OCI-LY7 (cell line): ENCODE data around the gene TOM1L2. TPM values are rescaled to one million over a fixed set of nuclear protein-coding genes. Genes with fewer than 3 reads are reported as not detected.

ENCODE experiments used
- BruUV-seq: library from RNA; stranded (reverse); fragments of 400-500 nt; replicated peaks from 2 replicates; lab custom pipeline; 2021; lab: Mats Ljungman, UMichigan
- CTCF ChIA-PET: fragments of 300-600 bp; sonication (Branson Sonifier 250); formaldehyde crosslinking; loops from one replicate; lab custom pipeline; 2022; ENCODE audit warnings: antibody characterized with exemption; ENCODE audit not compliant: unreplicated experiment; lab: Charles Lee
- POLR2A ChIA-PET: fragments of 300-600 bp; sonication (Branson Sonifier 250); formaldehyde crosslinking; loops from one replicate; lab custom pipeline; 2022; ENCODE audit warnings: antibody characterized with exemption; lab: Charles Lee
- DNase-seq: peaks from one replicate; pipeline ENCODE4 v3.0.0-alpha.2; 2015; ENCODE audit warnings: low spot score
- H2AFZ ChIP-seq: fragments of 200-600 bp; sonication (generic), shearing (Covaris generic); 2 replicates; pipeline ENCODE4 v1.6.1; 2014; ENCODE audit warnings: mild to moderate bottlenecking, antibody characterized with exemption, low read length, moderate library complexity
- H3K27ac ChIP-seq: fragments of 200-600 bp; sonication (generic); 2 replicates; pipeline ENCODE4 v1.5.1; 2014; ENCODE audit warnings: mixed run types, low read depth, mild to moderate bottlenecking, moderate library complexity, low read length, inconsistent platforms; ENCODE audit not compliant: poor library complexity, severe bottlenecking
- H3K36me3 ChIP-seq: fragments of 200-600 bp; sonication (generic); 2 replicates; pipeline ENCODE4 v1.6.1; 2014; ENCODE audit warnings: mild to moderate bottlenecking, antibody characterized with exemption, low read length, moderate library complexity, mixed read lengths; ENCODE audit not compliant: insufficient read depth
- H3K4me1 ChIP-seq: fragments of 200-600 bp; sonication (generic); 2 replicates; pipeline ENCODE4 v1.5.1; 2014; ENCODE audit warnings: mild to moderate bottlenecking, low read length; ENCODE audit not compliant: insufficient read depth, poor library complexity, severe bottlenecking
- H3K4me2 ChIP-seq: fragments of 200-600 bp; sonication (generic); 2 replicates; pipeline ENCODE4 v1.6.1; 2014; ENCODE audit warnings: mild to moderate bottlenecking, low read length
- H3K4me3 ChIP-seq: fragments of 200-600 bp; sonication (generic); 2 replicates; pipeline ENCODE4 v1.5.1; 2014; ENCODE audit warnings: mild to moderate bottlenecking, low read depth, low read length; ENCODE audit not compliant: poor library complexity, severe bottlenecking
- H3K79me2 ChIP-seq: fragments of 200-600 bp; sonication (generic); 2 replicates; pipeline ENCODE4 v1.6.1; 2016; ENCODE audit warnings: low read depth, mild to moderate bottlenecking, low read length, moderate library complexity, mixed read lengths; ENCODE audit not compliant: insufficient read depth
- H3K9me2 ChIP-seq: fragments of 200-600 bp; sonication (generic); 2 replicates; pipeline ENCODE4 v1.6.1; 2016; ENCODE audit warnings: mild to moderate bottlenecking, low read length, mixed read lengths; ENCODE audit not compliant: insufficient read depth
- H3K9me3 ChIP-seq: fragments of 200-600 bp; sonication (generic); 2 replicates; pipeline ENCODE4 v1.6.1; 2014; ENCODE audit warnings: mild to moderate bottlenecking, mixed run types, low read length, mixed read lengths
- H4K20me1 ChIP-seq: fragments of 200-600 bp; sonication (generic); 2 replicates; pipeline ENCODE4 v1.6.1; 2014; ENCODE audit warnings: mild to moderate bottlenecking, antibody characterized with exemption, low read length, moderate library complexity, mixed read lengths; ENCODE audit not compliant: insufficient read depth
- CTCF ChIP-seq: fragments of 200-600 bp; sonication (generic); conservative IDR thresholded peaks from 2 replicates; pipeline ENCODE4 v1.5.1; 2014; ENCODE audit warnings: mild to moderate bottlenecking, antibody characterized with exemption, low read length, moderate library complexity, mixed read lengths
- EZH2phosphoT487 ChIP-seq: fragments of 200-600 bp; sonication (generic); IDR thresholded peaks from 2 replicates; pipeline ENCODE4 v1.6.1; 2018; ENCODE audit warnings: low read depth, borderline replicate concordance, mild to moderate bottlenecking, mixed run types, antibody characterized with exemption, low read length, moderate library complexity, mixed read lengths
- intact Hi-C: fragments of 100-400 bp; cut with micrococcal nuclease; formaldehyde crosslinking; loops from one replicate; pipeline ENCODE4 v1.10.0; 2022; ENCODE audit not compliant: unreplicated experiment
- total RNA-seq, 2 experiments: library from RNA; depleted of rRNA in 1 of 2; stranded (reverse); fragments of >200 nt in 1 of 2; shearing (Covaris generic) in 1 of 2; gene quantifications; 2 replicates each; pipeline ENCODE4 v1.2.3, GENCODE V29; 2014 to 2022

The TOM1L2 gene
- total RNA-seq, 2 experiments from 2014 or later, result 4.9 to 14.3 TPM

GRCh38 chr17:17816831-17817551, 155.2 kb downstream of the TOM1L2 start:
- Histone ChIP-seq H4K20me1 (peaks cover 9% of the 10 kb centered on the region; the same call in 1 of the 2 replicates), H3K79me2 (peaks cover 15% of the 10 kb centered on the region; the same call in 1 of the 2 replicates), H3K4me1 (peaks cover 27% of the 10 kb centered on the region), H2AFZ (no peak overlapping the region), H3K9me2 (no peaks in the 10 kb centered on the region), H3K4me3 (no peak overlapping the region), H3K9me3 (no peaks in the 10 kb centered on the region), H3K36me3 (peaks cover 90% of the 10 kb centered on the region), H3K27ac (no peak overlapping the region), H3K4me2 (no peak overlapping the region)
- TF ChIP-seq CTCF (no peak), EZH2phosphoT487 (no peak)
- POLR2A ChIA-PET, result no interaction called here
- intact Hi-C loops, result no loop called here
- CTCF ChIA-PET, result interaction anchor here (0.6 kb wide), 1 partner anchor 169 kb away, joined by 13 read pairs; no protein-coding TSS in a partner anchor
- no TSS peak for BruUV-seq
- DNase-seq, result no peak

GRCh38 chr17:17816240-17816814, 155.9 kb downstream of the TOM1L2 start:
- CTCF ChIA-PET, result no interaction called here
- Histone ChIP-seq H3K79me2 (peaks cover 9% of the 10 kb centered on the region; the same call in 1 of the 2 replicates), H3K36me3 (peaks cover 92% of the 10 kb centered on the region), H4K20me1 (0 out of 2 replicates have a peak, but pooled peaks cover 4% of the 10 kb centered on the region), H3K4me1 (peaks cover 26% of the 10 kb centered on the region), H2AFZ (no peak overlapping the region), H3K27ac (no peak overlapping the region), H3K4me2 (no peak overlapping the region), H3K9me3 (no peaks in the 10 kb centered on the region), H3K4me3 (no peak overlapping the region), H3K9me2 (no peaks in the 10 kb centered on the region)
- no peak for DNase-seq
- POLR2A ChIA-PET, result no interaction called here
- no TSS peak for BruUV-seq
- TF ChIP-seq EZH2phosphoT487 (no peak), CTCF (no peak)
- intact Hi-C loops, result no loop called here
